ENCODE results near the gene FAM219A. TPM values are rescaled to one million over a fixed set of nuclear protein-coding genes. Genes with fewer than 3 reads are reported as not detected.
A peak's percentile ranks its signal among the peaks of the same experiment; 100 is the strongest.

Gene FAM219A
- total RNA-seq, 1 donor from 2014 or later = 35.7 TPM

DNA sequence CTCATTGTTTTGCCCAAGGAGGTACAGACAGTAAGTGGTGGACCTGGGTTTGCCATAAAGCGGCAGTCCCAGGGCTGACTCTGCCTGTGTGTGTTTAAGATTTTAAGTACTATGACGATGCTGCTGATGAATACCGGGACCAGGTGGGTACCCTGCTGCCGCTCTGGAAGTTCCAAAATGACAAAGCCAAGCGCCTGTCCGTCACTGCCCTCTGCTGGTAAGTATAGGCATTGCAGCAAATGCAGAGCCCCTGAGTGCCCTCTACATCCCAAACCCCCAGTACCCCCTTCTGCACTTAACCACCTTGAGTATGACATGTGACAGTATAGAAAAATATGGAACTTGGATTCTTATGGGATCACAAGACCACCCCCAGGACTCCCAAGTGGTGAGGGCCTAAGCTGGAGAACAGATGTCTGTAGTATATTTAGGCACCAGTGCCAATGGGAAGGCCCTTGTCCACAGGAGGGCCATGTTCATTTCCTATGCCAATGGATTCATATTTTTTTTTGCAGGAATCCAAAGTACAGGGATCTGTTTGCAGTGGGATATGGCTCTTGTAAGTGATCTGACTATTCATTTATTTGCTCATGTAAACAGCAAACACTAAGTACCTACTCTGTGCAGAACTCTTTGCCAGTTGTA lies 42.4 kb upstream of the FAM219A start:
- DNase-seq (ENCODE audit: low spot score) = no peak
- Mint-ChIP-seq H3K4me3 (ENCODE audit: unreplicated experiment) (no peak overlapping the region), H3K27ac (ENCODE audit: unreplicated experiment) (no peak overlapping the region), H3K27me3 (ENCODE audit: low read depth) (peaks cover 39% of the 10 kb centered on the region), H3K4me1 (ENCODE audit: low read depth) (peaks cover 19% of the 10 kb centered on the region), H3K36me3 (ENCODE audit: low read depth) (peaks cover 4% of the 10 kb centered on the region), H3K9me3 (ENCODE audit: low read depth) (peaks cover 5% of the 10 kb centered on the region)
- TF ChIP-seq, protein P1, sequence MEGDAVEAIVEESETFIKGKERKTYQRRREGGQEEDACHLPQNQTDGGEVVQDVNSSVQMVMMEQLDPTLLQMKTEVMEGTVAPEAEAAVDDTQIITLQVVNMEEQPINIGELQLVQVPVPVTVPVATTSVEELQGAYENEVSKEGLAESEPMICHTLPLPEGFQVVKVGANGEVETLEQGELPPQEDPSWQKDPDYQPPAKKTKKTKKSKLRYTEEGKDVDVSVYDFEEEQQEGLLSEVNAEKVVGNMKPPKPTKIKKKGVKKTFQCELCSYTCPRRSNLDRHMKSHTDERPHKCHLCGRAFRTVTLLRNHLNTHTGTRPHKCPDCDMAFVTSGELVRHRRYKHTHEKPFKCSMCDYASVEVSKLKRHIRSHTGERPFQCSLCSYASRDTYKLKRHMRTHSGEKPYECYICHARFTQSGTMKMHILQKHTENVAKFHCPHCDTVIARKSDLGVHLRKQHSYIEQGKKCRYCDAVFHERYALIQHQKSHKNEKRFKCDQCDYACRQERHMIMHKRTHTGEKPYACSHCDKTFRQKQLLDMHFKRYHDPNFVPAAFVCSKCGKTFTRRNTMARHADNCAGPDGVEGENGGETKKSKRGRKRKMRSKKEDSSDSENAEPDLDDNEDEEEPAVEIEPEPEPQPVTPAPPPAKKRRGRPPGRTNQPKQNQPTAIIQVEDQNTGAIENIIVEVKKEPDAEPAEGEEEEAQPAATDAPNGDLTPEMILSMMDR (IDR thresholded peaks at IDR 0.05) = peak; percentile 99

DNA sequence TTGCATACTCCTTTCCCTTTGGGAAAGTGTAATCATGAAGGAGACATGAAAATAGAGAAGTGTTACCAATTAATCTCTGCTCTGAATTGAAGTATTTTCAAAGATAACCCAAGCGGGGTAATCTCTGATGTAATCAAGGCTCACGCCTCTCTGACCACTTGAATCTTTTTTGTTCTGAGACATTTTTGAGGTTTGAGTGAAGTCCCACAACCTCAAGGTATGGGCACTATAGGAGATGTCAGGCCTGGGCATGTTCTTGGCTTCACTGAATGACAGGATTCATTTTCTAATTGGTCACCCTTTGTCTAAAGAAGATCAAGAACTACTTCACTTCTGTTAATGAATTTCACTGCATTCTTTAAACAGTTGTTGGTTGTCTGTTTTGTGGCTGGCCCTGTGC lies 40.7 kb upstream of the FAM219A start:
- TF ChIP-seq, protein P1 (IDR thresholded peaks at IDR 0.05) = no peak
- H3K4me1 Mint-ChIP-seq (ENCODE audit: low read depth) = peaks cover 19% of the 10 kb centered on the region
- H3K27me3 Mint-ChIP-seq (ENCODE audit: low read depth) = peaks cover 29% of the 10 kb centered on the region
- H3K9me3 Mint-ChIP-seq (ENCODE audit: low read depth) = no peaks in the 10 kb centered on the region
- DNase-seq (ENCODE audit: low spot score) = no peak
- H3K27ac Mint-ChIP-seq (ENCODE audit: unreplicated experiment) = no peak overlapping the region
- H3K4me3 Mint-ChIP-seq (ENCODE audit: unreplicated experiment) = no peak overlapping the region
- H3K36me3 Mint-ChIP-seq (ENCODE audit: low read depth) = peaks cover 2% of the 10 kb centered on the region

DNA sequence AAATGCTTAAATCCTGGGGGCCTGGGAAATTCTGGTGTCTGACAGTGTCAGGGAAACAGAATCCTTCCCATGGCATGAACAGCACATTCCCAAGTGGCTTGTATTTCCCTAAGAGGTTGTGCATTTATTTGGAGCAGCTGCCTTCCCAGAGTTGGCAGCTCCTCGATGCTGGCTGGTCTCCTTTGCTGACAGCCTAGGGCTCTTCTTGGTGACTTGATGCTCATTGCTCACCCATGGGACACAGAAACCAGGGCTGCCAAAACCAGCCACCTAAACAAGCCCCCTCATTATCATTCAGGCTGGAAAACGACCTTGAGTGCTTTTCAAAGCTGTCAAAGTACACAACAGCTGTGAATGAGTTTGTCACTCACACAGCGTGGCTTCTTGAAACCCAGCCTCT lies 40.2 kb upstream of the FAM219A start:
- peaks cover 2% of the 10 kb centered on the region for H3K36me3 Mint-ChIP-seq (ENCODE audit: low read depth)
- DNase-seq (ENCODE audit: low spot score) = no peak
- H3K27ac Mint-ChIP-seq (ENCODE audit: unreplicated experiment) = no peak overlapping the region
- TF ChIP-seq, protein P1 (IDR thresholded peaks at IDR 0.05) = no peak
- H3K4me1 Mint-ChIP-seq (ENCODE audit: low read depth) = peaks cover 19% of the 10 kb centered on the region
- no peaks in the 10 kb centered on the region for H3K9me3 Mint-ChIP-seq (ENCODE audit: low read depth)
- H3K4me3 Mint-ChIP-seq (ENCODE audit: unreplicated experiment) = no peak overlapping the region
- peaks cover 29% of the 10 kb centered on the region for H3K27me3 Mint-ChIP-seq (ENCODE audit: low read depth)

DNA sequence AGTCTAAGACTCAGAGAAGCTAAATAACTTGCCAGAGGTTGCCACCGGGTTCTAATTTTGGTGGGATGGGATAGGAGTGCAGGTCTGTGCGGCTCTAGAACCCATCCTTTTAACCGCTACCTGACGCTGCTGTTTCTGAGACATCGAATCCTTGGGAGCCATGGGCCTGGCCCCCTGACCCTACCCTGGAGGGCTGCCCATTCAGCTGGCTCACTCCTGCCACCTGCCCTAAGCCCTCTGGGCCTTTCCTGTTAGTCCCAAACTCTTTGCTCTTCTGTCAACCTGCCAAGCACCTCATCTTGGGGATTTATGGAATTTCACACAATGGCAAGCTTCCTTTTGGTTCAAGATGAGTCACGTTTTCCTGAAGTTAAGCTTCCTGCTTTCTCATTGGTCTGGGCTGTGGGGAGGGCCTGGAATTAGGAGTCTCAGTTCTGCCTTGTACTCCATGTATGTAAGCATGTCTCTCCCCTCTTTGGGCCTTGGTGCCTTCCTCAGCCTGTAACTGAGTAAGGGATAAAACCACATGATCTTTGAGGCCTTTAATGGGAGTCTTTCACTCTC lies 37.9 kb upstream of the FAM219A start:
- TF ChIP-seq, protein P1 (IDR thresholded peaks at IDR 0.05) = no peak
- peaks cover 2% of the 10 kb centered on the region for H3K36me3 Mint-ChIP-seq (ENCODE audit: low read depth)
- H3K27ac Mint-ChIP-seq (ENCODE audit: unreplicated experiment) = no peak overlapping the region
- no peaks in the 10 kb centered on the region for H3K4me1 Mint-ChIP-seq (ENCODE audit: low read depth)
- H3K27me3 Mint-ChIP-seq (ENCODE audit: low read depth) = peaks cover 34% of the 10 kb centered on the region
- H3K4me3 Mint-ChIP-seq (ENCODE audit: unreplicated experiment) = no peak overlapping the region
- DNase-seq (ENCODE audit: low spot score) = peak; percentile 37
- no peaks in the 10 kb centered on the region for H3K9me3 Mint-ChIP-seq (ENCODE audit: low read depth)

DNA sequence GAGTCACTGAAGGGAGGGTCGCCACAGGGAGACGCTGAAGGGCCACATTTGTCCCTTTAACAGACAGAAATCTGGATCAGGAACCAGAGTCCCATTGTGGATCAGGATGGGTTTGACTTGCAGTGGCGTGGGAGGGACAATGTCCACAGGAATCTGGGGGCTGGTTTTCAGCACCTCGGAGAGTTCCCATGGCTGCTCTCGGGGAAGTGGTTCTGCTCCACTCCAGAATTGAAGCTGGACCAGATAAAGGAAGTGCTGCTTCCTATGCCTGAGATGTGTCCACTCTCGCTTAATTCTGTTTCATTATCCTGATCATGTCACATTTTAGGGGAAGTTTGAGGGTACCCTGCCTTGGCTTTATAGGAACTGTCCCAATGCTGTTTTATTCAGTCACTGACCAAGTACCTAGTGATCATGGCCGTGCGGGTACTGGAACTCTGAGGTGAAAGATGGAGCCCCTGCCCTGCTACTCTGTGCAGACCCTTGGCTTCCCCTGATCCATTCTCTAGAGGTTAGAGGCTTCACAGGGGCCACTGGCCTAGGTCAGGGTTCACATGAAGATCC lies 35.7 kb upstream of the FAM219A start:
- DNase-seq (ENCODE audit: low spot score) = no peak
- no peak overlapping the region for H3K27ac Mint-ChIP-seq (ENCODE audit: unreplicated experiment)
- no peaks in the 10 kb centered on the region for H3K9me3 Mint-ChIP-seq (ENCODE audit: low read depth)
- H3K4me1 Mint-ChIP-seq (ENCODE audit: low read depth) = no peaks in the 10 kb centered on the region
- H3K27me3 Mint-ChIP-seq (ENCODE audit: low read depth) = peaks cover 37% of the 10 kb centered on the region
- TF ChIP-seq, protein P1 (IDR thresholded peaks at IDR 0.05) = no peak
- no peak overlapping the region for H3K4me3 Mint-ChIP-seq (ENCODE audit: unreplicated experiment)
- H3K36me3 Mint-ChIP-seq (ENCODE audit: low read depth) = peaks cover 2% of the 10 kb centered on the region

Data from chondrocyte (in vitro differentiated cells).